SH-SY5Y (cell line): ENCODE results near the gene RPA1.
A peak's percentile ranks its signal among the peaks of the same experiment; 100 is the strongest.

Source experiments
- GATA2 ChIP-seq: IDR thresholded peaks from 2 replicates; pipeline ENCODE4 v1.6.1; 2011; ENCODE audit warnings: mild to moderate bottlenecking, low read depth, low read length
- GATA3 ChIP-seq: IDR thresholded peaks from 2 replicates; pipeline ENCODE4 v1.6.1; 2011; ENCODE audit warnings: low read depth, mild to moderate bottlenecking, low read length, moderate library complexity

Gene RPA1

GRCh38 chr17:1829592-1830257 lies at the start of gene RPA1, which contains the start of gene SMYD4:
TSS of gene RPA1 (plus strand) at chr17:1830005. CDS start at chr17:1830094, 89 bp downstream.
TSS of gene SMYD4 (minus strand) at chr17:1829902. CDS start at chr17:1827994, 1,908 bp downstream.
- TF ChIP-seq GATA3 (no peak), GATA2 (no peak)

GRCh38 chr17:1782171-1782567 lies 47.6 kb upstream of the RPA1 start:
- no peak for TF ChIP-seq GATA2

DNA sequence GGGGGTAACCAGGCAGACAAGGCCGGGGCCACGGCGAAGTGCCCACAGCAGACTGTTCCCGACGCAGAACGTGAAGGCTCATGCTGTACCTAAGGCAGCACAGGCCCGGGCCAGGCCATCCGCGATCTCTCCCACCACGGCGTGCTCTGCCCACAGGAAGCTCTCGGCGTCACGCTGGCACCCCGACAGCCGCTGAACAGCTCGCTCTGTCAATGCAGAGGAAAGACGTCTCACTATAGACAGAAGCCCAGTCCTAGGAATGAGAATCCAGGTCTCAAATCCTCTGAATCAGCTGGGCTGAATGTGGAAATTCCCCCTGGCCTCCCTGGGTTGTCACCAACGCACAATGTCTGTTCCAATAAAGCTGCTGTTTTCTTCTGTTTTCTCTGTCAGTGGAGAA lies 46.5 kb upstream of the RPA1 start:
- TF ChIP-seq GATA3 (no peak), GATA2 (no peak)

DNA sequence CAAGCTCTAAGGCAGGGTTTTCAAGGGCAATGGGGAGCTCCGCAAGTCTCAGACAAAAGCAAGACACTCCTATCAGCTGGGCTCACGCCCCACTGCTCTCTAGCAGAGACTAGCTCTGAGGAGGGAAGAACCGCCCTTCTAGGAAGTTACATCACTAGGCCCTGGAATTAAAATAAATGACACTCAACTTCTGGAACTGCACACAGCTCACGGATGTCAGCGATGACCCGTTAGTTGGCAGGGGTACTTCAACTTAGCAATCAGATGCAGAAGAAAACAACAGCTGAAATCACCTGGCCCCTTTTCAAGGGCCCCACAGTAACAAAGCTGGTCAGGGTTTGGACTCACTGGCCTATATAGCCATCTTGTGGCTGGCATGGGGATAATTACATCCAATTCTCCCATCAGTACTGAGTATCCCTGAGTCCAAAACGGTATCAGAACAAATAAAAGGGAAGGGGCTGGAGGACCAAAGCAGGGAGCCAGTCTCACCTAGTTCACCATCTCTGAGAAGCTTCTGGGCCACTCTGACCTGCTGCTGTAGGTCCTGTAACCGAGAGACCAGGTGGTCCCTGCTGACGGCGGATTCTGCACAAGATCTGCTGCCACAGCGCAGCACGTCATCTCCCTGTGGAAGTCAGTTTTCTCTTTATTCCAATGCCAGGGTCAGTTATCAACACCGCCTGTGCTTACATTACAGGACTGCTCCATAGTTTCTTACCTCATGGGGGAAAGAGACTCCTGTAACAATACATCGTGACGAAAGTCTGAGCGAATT lies 45.8 kb upstream of the RPA1 start:
- no peak for TF ChIP-seq GATA2
- TF ChIP-seq GATA3: no peak

- TF ChIP-seq GATA2 (no peak), GATA3 (no peak)
Observed at GRCh38 chr17:1785930-1786329, 43.9 kb upstream of the RPA1 start.

DNA sequence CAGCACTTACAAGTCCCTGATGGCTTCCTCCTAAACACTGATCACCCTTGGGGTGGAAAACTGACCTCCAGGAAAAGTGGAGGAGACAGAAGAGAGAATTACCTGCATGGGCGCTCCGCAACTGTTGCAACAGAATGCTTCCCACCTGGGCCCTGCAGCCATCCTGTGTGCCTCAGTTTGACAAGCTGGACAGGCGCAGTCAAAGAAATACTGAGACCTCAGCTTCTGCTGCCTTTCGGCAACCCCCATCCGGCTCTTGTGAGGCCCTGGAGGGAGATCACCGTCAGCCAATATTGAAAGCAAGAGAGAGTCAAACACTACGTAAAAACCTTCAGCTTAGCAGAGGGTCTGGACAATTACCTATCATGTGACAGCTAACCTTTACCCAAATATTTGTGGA lies 43.1 kb upstream of the RPA1 start:
- TF ChIP-seq GATA3 (no peak), GATA2 (no peak)

DNA sequence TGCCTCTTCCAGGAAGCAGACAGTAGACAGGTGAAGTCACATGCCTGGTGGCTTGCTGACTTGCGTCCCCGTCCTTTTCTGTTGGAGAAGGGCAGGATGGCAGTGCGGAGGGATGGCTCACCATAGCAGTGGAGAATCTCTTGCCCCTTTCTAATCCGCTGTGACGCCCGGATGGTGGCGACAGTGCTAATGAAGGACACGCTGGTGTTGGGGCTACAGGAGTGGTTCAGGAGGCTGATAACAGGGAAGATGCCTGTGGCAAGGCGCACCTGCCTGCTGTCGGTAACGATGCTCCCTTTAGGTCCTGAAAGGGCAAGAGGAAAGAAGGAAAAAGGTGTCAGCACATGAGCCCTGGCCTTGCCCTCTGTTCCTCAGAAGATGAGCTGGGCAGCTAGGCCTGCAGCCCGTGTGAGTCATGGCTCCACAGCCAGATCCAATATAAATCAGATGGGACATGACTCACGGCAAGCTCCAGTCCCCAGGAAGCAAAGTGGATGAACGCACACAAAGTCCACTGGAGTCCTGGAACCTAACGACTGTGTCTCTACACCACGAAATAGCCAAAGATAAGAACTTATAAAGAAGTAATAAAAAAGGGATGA lies 42.4 kb upstream of the RPA1 start:
- TF ChIP-seq GATA2 (no peak), GATA3 (no peak)

DNA sequence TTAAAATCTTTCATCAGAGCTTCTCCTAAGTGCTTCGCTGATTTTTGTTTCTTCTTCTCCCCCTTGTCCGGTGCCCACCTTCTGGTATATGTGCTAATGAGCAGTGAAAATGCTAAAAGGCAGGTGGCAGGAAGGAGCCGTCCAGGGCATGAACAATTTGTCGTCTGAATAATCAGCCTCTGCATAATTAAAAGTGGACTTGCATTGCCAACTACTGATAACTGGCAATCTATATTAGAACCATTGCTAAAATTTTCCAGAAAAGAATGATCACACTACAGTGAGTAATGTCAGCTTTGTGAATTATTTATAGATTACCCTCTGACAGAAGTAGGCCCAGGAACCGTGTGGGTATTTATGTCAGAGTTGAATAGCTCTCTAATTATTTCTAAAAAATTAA lies 39.9 kb upstream of the RPA1 start:
- no peak for TF ChIP-seq GATA3
- no peak for TF ChIP-seq GATA2

GRCh38 chr17:1792495-1793446 lies 37.0 kb upstream of the RPA1 start:
- TF ChIP-seq GATA2 (no peak; the same call in 1 of the 2 replicates), GATA3 (peak; percentile 15; the same call in 1 of the 2 replicates)

- 0 out of 2 replicates have a peak, but pooled peaks have one; percentile 6 for TF ChIP-seq GATA2
- TF ChIP-seq GATA3: no peak
Observed at GRCh38 chr17:1793447-1793806, 36.4 kb upstream of the RPA1 start.

- no peak for TF ChIP-seq GATA3
- no peak for TF ChIP-seq GATA2
Observed at GRCh38 chr17:1796800-1797199, 33.0 kb upstream of the RPA1 start.

DNA sequence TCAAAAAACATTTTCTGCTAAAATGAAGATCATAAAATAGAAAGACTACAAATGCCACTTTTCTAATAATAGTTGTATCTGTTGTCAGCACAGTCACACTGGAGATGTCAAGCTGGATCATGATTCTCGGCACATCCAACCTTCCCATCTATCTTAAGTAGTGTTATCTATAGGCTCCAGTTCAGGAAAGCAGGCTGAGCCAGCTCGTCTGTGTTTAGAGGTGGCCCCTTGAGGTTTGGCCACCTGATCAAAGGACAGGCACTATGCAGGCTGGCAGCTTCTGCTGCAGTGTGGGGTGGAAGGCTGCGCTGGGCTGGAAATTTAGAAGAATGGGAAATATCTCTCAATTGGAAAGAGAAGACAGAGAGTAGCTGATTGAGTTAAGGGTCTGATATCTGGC lies 32.5 kb upstream of the RPA1 start:
- TF ChIP-seq GATA3: no peak
- no peak for TF ChIP-seq GATA2

DNA sequence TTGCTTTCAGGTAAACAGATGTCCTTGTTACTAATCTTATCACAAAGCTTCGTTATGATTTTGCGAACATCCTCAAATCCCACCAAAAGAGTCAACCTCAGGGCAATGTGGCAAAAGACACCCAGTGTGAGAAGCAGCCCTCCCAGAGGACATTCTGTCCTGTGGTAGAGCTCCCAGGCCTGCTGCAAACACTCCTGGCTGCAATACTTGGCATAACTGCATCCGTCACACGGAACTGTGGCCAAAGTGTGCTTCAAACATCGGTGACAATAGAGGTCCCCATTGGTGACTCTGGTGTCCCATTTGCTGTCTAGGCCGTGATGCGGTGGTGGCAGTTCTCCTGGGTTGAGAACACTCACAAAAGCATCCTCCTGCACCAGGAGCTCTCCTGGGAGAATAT lies 29.6 kb upstream of the RPA1 start:
- TF ChIP-seq GATA2: no peak
- no peak for TF ChIP-seq GATA3

GRCh38 chr17:1800712-1801111 lies 29.1 kb upstream of the RPA1 start:
- TF ChIP-seq GATA2: no peak
- no peak for TF ChIP-seq GATA3

DNA sequence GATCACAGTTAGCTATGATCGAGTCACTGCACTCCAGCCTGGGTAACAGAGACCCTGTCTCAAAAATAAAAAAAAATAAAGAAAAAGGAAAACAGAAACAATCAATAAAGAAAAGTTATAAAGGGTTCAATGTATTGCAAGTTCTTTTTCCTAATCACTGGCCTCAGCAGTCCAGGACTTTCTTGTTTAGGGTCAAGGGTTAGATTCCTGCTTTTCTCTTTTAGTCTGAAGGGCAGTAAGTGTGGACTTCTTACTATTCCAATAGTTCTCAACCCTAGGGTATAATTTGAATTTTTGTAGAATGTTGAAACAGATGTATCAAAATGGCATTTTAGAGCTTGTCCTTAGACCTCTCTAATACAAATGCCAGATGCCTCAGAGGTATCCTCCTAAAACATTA lies 27.4 kb upstream of the RPA1 start:
- TF ChIP-seq GATA3 (no peak), GATA2 (no peak)
